ENCODE measurements around the gene TRRAP.

TRRAP gene

GRCh38 chr7:98993024-98993897 is 114.9 kb downstream of the TRRAP start:
- DNase-seq: no peak

- no peak for DNase-seq
These were observed 116.0 kb downstream of the TRRAP start for GRCh38 chr7:98994046-98994944.

- DNase-seq: no peak
These were observed 116.8 kb downstream of the TRRAP start for GRCh38 chr7:98995111-98995510.

GRCh38 chr7:98995523-98996149 is 117.3 kb downstream of the TRRAP start:
- DNase-seq: no peak

- DNase-seq: no peak
These were observed 117.8 kb downstream of the TRRAP start for GRCh38 chr7:98996150-98996552.

GRCh38 chr7:98997846-98998245 is 119.5 kb downstream of the TRRAP start:
- DNase-seq: no peak

GRCh38 chr7:98998821-98999725 is 120.7 kb downstream of the TRRAP start:
- no peak for DNase-seq

- DNase-seq: no peak
These were observed 122.0 kb downstream of the TRRAP start for GRCh38 chr7:99000196-99000903.

- no peak for DNase-seq
These were observed 122.7 kb downstream of the TRRAP start for GRCh38 chr7:99000904-99001465.

GRCh38 chr7:99001482-99002147 is 123.3 kb downstream of the TRRAP start:
- DNase-seq: no peak

- no peak for DNase-seq
These were observed 124.0 kb downstream of the TRRAP start for GRCh38 chr7:99002148-99002826.

- no peak for DNase-seq
These were observed 124.5 kb downstream of the TRRAP start for GRCh38 chr7:99002827-99003212.

GRCh38 chr7:99003419-99003818 is 125.1 kb downstream of the TRRAP start:
- no peak for DNase-seq

- DNase-seq: no peak
These were observed 125.9 kb downstream of the TRRAP start for GRCh38 chr7:99004216-99004615.

- no peak for DNase-seq
These were observed 126.6 kb downstream of the TRRAP start for GRCh38 chr7:99004781-99005500.

GRCh38 chr7:99005776-99006175 is 127.4 kb downstream of the TRRAP start:
- DNase-seq: no peak

- no peak for DNase-seq
These were observed 128.6 kb downstream of the TRRAP start for GRCh38 chr7:99006739-99007424.

GRCh38 chr7:99008181-99008631 is 129.9 kb downstream of the TRRAP start:
- no peak for DNase-seq
